ENCODE results near the gene ZNF425. TPM values are rescaled to one million over a fixed set of nuclear protein-coding genes. Genes with fewer than 3 reads are reported as not detected.

Gene ZNF425
- total RNA-seq, 2 donors from 2014 or later, result 0.96 to 1.0 TPM

GRCh38 chr7:149077594-149077993 lies 48.5 kb downstream of the ZNF425 start:
- no peak overlapping the region for H3K9ac ChIP-seq (ENCODE audit: low read depth in 2 of 2, low read length in 2 of 2)
- H3K27me3 ChIP-seq, result no peaks in the 10 kb centered on the region
- H3K4me3 ChIP-seq, result no peak overlapping the region
- TF ChIP-seq CTCF (IDR thresholded peaks at IDR 0.05), result no peak
- no peak overlapping the region for H3K27ac ChIP-seq
- intact Hi-C loops (cut with DNase I), result no loop called here
- H3K4me1 ChIP-seq, result no peaks in the 10 kb centered on the region
- H3K9me3 ChIP-seq, result no peaks in the 10 kb centered on the region
- H3K36me3 ChIP-seq, result no peaks in the 10 kb centered on the region
- no peak for DNase-seq

GRCh38 chr7:149075286-149075685 lies 50.8 kb downstream of the ZNF425 start:
- intact Hi-C loops (cut with DNase I), result no loop called here
- no peak for DNase-seq
- H3K9ac ChIP-seq (ENCODE audit: low read depth in 2 of 2, low read length in 2 of 2), result no peak overlapping the region
- no peaks in the 10 kb centered on the region for H3K27me3 ChIP-seq
- no peak overlapping the region for H3K27ac ChIP-seq
- no peaks in the 10 kb centered on the region for H3K9me3 ChIP-seq
- H3K4me3 ChIP-seq, result no peak overlapping the region
- no peak for TF ChIP-seq CTCF (IDR thresholded peaks at IDR 0.05)
- H3K36me3 ChIP-seq, result no peaks in the 10 kb centered on the region
- H3K4me1 ChIP-seq, result no peaks in the 10 kb centered on the region

DNA sequence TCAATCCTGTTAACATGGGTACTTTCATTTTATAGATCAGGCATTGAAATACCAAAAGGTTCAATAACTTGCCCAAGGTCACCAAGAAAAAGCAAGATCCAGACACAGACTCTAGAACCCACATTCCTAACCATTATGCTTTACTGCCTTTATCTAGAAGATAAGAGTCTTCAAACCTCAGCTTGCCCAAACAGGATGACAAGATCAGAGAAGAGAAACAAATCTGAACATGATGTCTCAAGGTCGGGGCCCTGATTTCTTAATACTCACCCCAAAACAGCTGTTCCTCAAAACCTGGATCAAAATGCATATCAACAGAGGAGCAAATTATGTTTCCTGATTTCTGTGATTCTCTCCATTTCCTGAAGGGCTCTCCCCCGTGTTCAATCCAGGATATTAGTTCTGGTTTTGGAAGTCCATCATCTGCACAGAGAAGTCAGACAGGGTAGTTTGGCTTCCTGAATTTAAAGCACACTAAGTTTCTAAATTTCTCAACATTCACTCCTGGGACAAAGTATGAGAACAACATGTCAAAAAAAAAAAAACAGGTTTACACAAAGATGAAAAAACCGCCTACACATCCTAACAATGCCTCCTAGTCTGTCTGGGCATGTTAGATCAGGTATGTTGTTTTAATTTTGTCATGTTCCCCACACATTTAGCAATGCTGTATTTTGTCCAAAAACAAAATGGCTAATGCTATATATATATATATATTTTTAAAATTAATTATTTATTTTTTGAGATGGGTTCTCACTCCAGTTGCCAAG lies 51.8 kb downstream of the ZNF425 start:
- Histone ChIP-seq H3K36me3 (no peaks in the 10 kb centered on the region), H3K27me3 (no peaks in the 10 kb centered on the region), H3K4me1 (no peaks in the 10 kb centered on the region), H3K9me3 (no peaks in the 10 kb centered on the region), H3K9ac (ENCODE audit: low read depth in 2 of 2, low read length in 2 of 2) (no peak overlapping the region), H3K4me3 (no peak overlapping the region), H3K27ac (no peak overlapping the region)
- TF ChIP-seq CTCF (IDR thresholded peaks at IDR 0.05), result no peak
- intact Hi-C loops (cut with DNase I), result no loop called here
- DNase-seq, result no peak

DNA sequence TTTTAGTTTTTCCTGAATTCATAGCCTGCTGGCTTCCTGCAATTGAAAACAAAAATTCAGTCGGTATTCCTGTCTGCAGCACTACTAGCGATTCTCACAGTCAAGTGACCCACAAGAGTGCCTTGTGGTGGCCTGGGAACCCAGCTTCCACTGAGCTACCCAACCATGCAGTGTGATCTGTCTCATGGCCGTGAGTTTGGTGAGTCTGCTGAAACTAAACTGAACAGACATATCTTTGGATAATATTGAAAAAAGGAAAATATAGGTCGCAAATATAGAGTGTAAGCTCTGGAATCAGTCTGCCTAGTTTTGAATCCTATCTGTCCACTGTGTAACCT lies 53.7 kb downstream of the ZNF425 start:
- H3K4me3 ChIP-seq, result no peak overlapping the region
- no peak for TF ChIP-seq CTCF (IDR thresholded peaks at IDR 0.05)
- H3K9ac ChIP-seq (ENCODE audit: low read depth in 2 of 2, low read length in 2 of 2), result no peak overlapping the region
- no peaks in the 10 kb centered on the region for H3K27me3 ChIP-seq
- H3K27ac ChIP-seq, result no peak overlapping the region
- H3K36me3 ChIP-seq, result no peaks in the 10 kb centered on the region
- no peaks in the 10 kb centered on the region for H3K9me3 ChIP-seq
- intact Hi-C loops (cut with DNase I), result no loop called here
- no peak for DNase-seq
- H3K4me1 ChIP-seq, result no peaks in the 10 kb centered on the region

GRCh38 chr7:149071641-149072437 lies 54.3 kb downstream of the ZNF425 start:
- no peaks in the 10 kb centered on the region for H3K27me3 ChIP-seq
- no peaks in the 10 kb centered on the region for H3K4me1 ChIP-seq
- no peak overlapping the region for H3K9ac ChIP-seq (ENCODE audit: low read depth in 2 of 2, low read length in 2 of 2)
- H3K4me3 ChIP-seq, result no peak overlapping the region
- intact Hi-C loops (cut with DNase I), result no loop called here
- no peak for DNase-seq
- H3K36me3 ChIP-seq, result no peaks in the 10 kb centered on the region
- no peak overlapping the region for H3K27ac ChIP-seq
- H3K9me3 ChIP-seq, result no peaks in the 10 kb centered on the region
- TF ChIP-seq CTCF (IDR thresholded peaks at IDR 0.05), result no peak

Data from colonic mucosa (tissue), 4 donors.